Heart right ventricle (tissue), 16 donors: ENCODE measurements around the gene PFDN1. TPM values are rescaled to one million over a fixed set of nuclear protein-coding genes. Genes with fewer than 3 reads are reported as not detected.

ENCODE experiments used
- ATAC-seq, 8 donors: fragments of 200-7000 bp; cut with Tn5 transposase; one replicate each; pipeline ENCODE4 v1.9.1; 2020; ENCODE audit warnings: mild to moderate bottlenecking in 8 of 8, moderate library complexity in 8 of 8, moderate number of reproducible peaks in 1 of 8
- DNase-seq, 2 donors: peaks; one replicate each; pipeline ENCODE4 v3.0.0-alpha.2; 2020
- H3K27ac ChIP-seq, 10 donors: fragments of 200-600 bp; sonication (generic) in 2 of 10; one replicate each; pipeline versions ENCODE4 v1.5.0 to v1.8.0; 2020 to 2022; ENCODE audit warnings: mild to moderate bottlenecking in 3 of 10
- H3K27me3 ChIP-seq, 7 donors: fragments of 200-600 bp; one replicate each; pipeline ENCODE4 v1.8.0; 2021 to 2022; ENCODE audit warnings: mild to moderate bottlenecking in 2 of 7
- H3K36me3 ChIP-seq, 9 donors: fragments of 200-600 bp; sonication (generic) in 1 of 9; one replicate each; pipeline versions ENCODE4 v1.5.0 to v1.8.0; 2020 to 2022; ENCODE audit warnings: mild to moderate bottlenecking in 2 of 9
- H3K4me1 ChIP-seq, 9 donors: fragments of 200-600 bp; sonication (generic) in 1 of 9; one replicate each; pipeline versions ENCODE4 v1.5.0 to v1.8.0; 2020 to 2022; ENCODE audit warnings: mild to moderate bottlenecking in 4 of 9
- H3K4me3 ChIP-seq, 10 donors: fragments of 200-600 bp; sonication (generic) in 2 of 10; one replicate each; pipeline versions ENCODE4 v1.5.0 to v1.8.0; 2020 to 2022; ENCODE audit warnings: mild to moderate bottlenecking in 7 of 10, moderate library complexity in 2 of 10
- H3K9me3 ChIP-seq, 11 donors: fragments of 200-600 bp in 10 of 11; sonication (generic) in 2 of 11; one replicate each; pipeline versions ENCODE4 v1.5.0 to v1.8.0; 2013 to 2022; ENCODE audit warnings: mild to moderate bottlenecking in 2 of 11, control low read depth in 1 of 11, moderate library complexity in 1 of 11
- WGBS, 2 donors: extraction: QIAGEN DNeasy Blood & Tissue Kit; methylation state at CpG; one replicate each; pipeline ENCODE4 v1.1.7; 2013; ENCODE audit warnings: inconsistent platforms in 1 of 2; 5-methylcytosine and 5-hydroxymethylcytosine counted together
- intact Hi-C, 10 donors: fragments of 100-400 bp; cut with DNase I; formaldehyde crosslinking; loops; one replicate each; pipeline versions ENCODE4 v1.11.1 to v1.14.2; 2022
- polyA plus RNA-seq, 2 donors: library from polyadenylated mRNA; stranded (reverse); fragments of 200-250 nt; gene quantifications; one replicate each; pipeline ENCODE4 v1.2.3, GENCODE V29; 2013
- total RNA-seq, 10 donors: library from RNA; stranded (reverse); fragmentation: NEBNext Ultra II Directional in 3 of 10; extraction: Animal tissue kit (Norgen Biotek cat#: 25700) in 3 of 10; gene quantifications; one replicate each; pipeline versions ENCODE4 v1.2.1 to v1.2.4, GENCODE V29; 2021 to 2023
- TF ChIP-seq, protein P1 (sequence below), 9 donors: fragments of 200-600 bp; sonication (generic) in 2 of 9; IDR thresholded peaks; one replicate each; pipeline versions ENCODE4 v1.5.0 to v1.8.0; 2021 to 2022; ENCODE audit warnings: antibody characterized with exemption in 9 of 9, mild to moderate bottlenecking in 5 of 9, moderate library complexity in 1 of 9
- donor health status: Arrhythmogenic right ventricular cardiomyopathy.
- donor health status: ischemic (EF 13 %, LVEDD 7.1; RV severe dilation, severe dysfunction).
- donor health status: healthy with polysubstance abuse.
- donor health status: DM: no; HTN: yes; CAD: no.
- donor health status: DM: no; HTN: no; CAD: no.
- donor health status: ischemic (EF 25% LVEDD 6.9; RV normal size, moderate dysfunction).
- donor health status: ischemic (EF 25% LVEDD 5.7; RV mildly dilated, moderate dysfunction).
- donor health status: healthy.
- donor health status: DM: yes; HTN: yes; CAD: no.
- donor health status: Ischemic cardiomyopathy.
- donor health status: ischemic (EF 35%, LVEDD 5.7; RV mildly dilated, moderate dysfunction).
- donor health status: nonischemic (EF 11% LVEDD 7.7; RV severe dilation, severe dysfunction).
- donor health status: DM: yes; HTN: yes; CAD: no.
- donor health status: PGD.
- donor health status: ischemic (EF 29% LVEDD 5.4; RV normal size, mild dysfunction).
- donor health status: nonischemic (EF 23%, LVEDD 6.1; RV moderate dilation, normal function).

The PFDN1 gene
- total and polyA plus RNA-seq, 12 donors = 56.8 to 100 (median 80.7) TPM

DNA sequence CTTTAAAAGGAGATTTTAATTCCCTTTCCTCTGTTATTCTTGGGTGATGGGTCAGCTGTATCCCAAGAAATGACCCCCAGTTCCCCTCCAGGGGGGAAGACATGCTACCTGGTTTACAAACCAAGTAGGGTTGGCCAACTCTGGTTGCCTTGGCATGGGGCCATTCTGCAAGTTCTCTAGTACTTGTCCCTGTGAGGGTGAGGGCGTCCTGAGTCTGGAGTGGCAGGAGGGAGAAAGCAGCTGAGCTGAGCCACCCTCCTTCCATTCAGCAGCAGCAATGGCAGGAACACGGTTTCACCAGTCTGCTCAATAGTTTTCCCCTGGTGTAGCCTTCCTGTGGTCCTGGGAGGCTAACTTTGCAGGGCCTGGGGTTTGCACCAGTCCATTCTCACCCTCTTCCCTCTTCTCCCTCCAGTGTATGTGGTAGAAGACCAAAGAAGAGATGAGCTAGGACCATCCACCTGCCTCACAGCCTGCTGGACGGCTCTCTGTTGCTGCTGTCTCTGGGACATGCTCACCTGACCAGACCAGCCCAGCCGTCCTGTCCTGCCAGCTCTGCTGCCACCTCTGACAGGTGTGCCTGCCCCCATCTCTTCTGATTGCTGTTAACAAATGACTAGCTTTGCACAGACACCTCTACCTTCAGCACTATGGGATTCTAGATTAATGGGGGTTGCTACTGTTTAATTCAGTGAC is 59.9 kb downstream of the PFDN1 start:
- Histone ChIP-seq H3K27me3 (no peaks in the 10 kb centered on the region), H3K4me3 (no peak overlapping the region), H3K9me3 (no peaks in the 10 kb centered on the region), H3K4me1 (peaks cover 53 to 89% (median 82%) of the 10 kb centered on the region in 9 donors), H3K36me3 (peaks cover 0 to 27% (median 3%) of the 10 kb centered on the region in 9 donors), H3K27ac (peak overlapping the region in 8 of 10 donors; percentile 11 to 94 (median 82))
- TF ChIP-seq, protein P1, sequence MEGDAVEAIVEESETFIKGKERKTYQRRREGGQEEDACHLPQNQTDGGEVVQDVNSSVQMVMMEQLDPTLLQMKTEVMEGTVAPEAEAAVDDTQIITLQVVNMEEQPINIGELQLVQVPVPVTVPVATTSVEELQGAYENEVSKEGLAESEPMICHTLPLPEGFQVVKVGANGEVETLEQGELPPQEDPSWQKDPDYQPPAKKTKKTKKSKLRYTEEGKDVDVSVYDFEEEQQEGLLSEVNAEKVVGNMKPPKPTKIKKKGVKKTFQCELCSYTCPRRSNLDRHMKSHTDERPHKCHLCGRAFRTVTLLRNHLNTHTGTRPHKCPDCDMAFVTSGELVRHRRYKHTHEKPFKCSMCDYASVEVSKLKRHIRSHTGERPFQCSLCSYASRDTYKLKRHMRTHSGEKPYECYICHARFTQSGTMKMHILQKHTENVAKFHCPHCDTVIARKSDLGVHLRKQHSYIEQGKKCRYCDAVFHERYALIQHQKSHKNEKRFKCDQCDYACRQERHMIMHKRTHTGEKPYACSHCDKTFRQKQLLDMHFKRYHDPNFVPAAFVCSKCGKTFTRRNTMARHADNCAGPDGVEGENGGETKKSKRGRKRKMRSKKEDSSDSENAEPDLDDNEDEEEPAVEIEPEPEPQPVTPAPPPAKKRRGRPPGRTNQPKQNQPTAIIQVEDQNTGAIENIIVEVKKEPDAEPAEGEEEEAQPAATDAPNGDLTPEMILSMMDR (IDR thresholded peaks at IDR 0.05) = no peak
- ATAC-seq = no peak
- intact Hi-C loops = loop anchor here in 6 of 10 donors (2.0 to 10.0 kb wide), 5 partner anchors 66 to 312 kb away; partner anchors contain the start of genes CYSTM1 (in 2 of the 6), HBEGF (in 2 of the 6) and SRA1 (in 1 of the 6)
- WGBS, 2 donors = 56 to 71% methylated on average over 4 of the region's 4 CpGs
- DNase-seq = no peak

DNA sequence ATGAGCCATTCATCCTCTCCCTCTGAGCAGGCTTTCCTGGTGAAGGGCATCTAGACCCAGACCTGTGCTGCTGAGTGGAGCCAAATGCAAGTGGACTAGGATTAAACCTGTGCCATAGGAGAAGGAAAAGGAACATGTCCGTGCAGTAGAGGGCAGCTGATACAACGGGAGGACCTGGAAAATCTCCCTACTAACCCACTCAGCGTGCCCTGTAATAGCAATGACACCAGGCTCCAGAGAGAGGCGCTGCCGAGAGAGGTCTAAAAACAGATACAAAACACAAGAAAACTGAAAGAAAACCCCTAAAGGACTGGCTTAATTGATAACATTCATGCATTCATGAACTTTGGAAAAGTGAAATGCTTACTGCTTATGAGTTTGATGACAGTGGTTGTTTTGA is 60.8 kb downstream of the PFDN1 start:
- ATAC-seq = peak in 5 of 8 donors; percentile 2 to 29 (median 13)
- Histone ChIP-seq H3K27ac (peak overlapping the region in 9 of 10 donors; percentile 39 to 94 (median 82)), H3K4me3 (no peak overlapping the region), H3K9me3 (no peaks in the 10 kb centered on the region), H3K36me3 (peaks cover 0 to 25% (median 3%) of the 10 kb centered on the region in 9 donors), H3K27me3 (no peaks in the 10 kb centered on the region), H3K4me1 (peaks cover 53 to 89% (median 80%) of the 10 kb centered on the region in 9 donors)
- intact Hi-C loops = loop anchor here in 6 of 10 donors (2.0 to 10.0 kb wide), 5 partner anchors 65 to 313 kb away; partner anchors contain the start of genes CYSTM1 (in 2 of the 6), HBEGF (in 2 of the 6) and SRA1 (in 1 of the 6)
- DNase-seq = no peak
- TF ChIP-seq, protein P1 (IDR thresholded peaks at IDR 0.05) = peak in 6 of 9 donors; percentile 12 to 49 (median 29)
- 52 to 53% methylated on average over 5 of the region's 5 CpGs for WGBS, 2 donors

DNA sequence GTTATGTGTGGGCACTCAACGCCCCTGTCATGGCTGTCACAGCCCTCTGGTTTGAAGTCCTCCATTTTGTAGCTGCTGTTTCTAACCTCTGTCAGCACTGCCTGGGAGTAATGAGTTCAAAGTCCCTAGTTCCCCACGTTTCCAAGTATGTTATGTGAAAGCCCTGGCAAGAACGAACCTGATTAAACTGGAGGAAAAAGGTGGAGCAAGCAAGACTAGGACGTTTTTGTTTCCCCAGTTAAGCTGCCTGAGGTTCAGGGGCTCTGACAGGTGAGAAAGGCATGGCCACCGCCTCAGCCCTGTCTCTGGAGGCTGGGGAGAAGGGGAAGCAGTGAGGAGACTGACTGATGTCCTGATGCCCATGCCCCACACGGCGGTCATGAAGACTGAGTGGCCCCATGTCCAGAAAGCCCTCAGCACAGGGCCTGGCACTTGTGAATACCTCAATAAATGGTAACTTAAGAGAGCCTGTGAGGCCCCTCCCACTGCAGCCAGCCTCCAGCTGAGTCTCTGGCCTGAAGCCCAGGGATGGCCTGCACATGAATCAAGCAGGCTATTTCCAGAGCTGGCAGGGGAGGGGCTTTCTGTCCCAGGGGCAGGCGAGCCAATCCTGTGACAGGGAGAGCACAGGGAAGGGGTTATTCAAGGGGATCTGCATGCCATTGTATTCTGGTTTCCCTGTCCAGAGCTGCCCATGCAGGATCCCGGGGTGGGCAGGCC is 61.8 kb downstream of the PFDN1 start:
- peak overlapping the region in 9 of 10 donors; percentile 39 to 94 (median 82) for H3K27ac ChIP-seq
- ATAC-seq (peak; percentile 79 to 89 (median 84)), DNase-seq (peak; percentile 87 to 95)

More for the DNA sequence above, 61.8 kb downstream of the PFDN1 start:
- no peaks in the 10 kb centered on the region for H3K9me3 ChIP-seq
- TF ChIP-seq, protein P1 (IDR thresholded peaks at IDR 0.05) = no peak
- H3K4me3 ChIP-seq = no peak overlapping the region
- H3K27me3 ChIP-seq = no peaks in the 10 kb centered on the region
- H3K4me1 ChIP-seq = peaks cover 49 to 89% (median 74%) of the 10 kb centered on the region in 9 donors
- WGBS, 2 donors = 28 to 30% methylated on average over 9 of the region's 9 CpGs
- intact Hi-C loops = loop anchor here in 4 of 10 donors (2.0 to 10.0 kb wide), 4 partner anchors 64 to 314 kb away; partner anchors contain the start of genes CYSTM1 (in 3 of the 4) and SRA1 (in 1 of the 4)
- H3K36me3 ChIP-seq = peaks cover 0 to 25% (median 3%) of the 10 kb centered on the region in 9 donors
